GM12878 (cell line): Measurements from ENCODE around the gene PLA2G2C. TPM values are rescaled to one million over a fixed set of nuclear protein-coding genes. Genes with fewer than 3 reads are reported as not detected.

Experiments
- ATAC-seq: fragments of 200-7000 bp; cut with Tn5 transposase; 3 replicates; pipeline ENCODE4 v1.9.1; 2020; ENCODE audit warnings: mild to moderate bottlenecking, moderate library complexity
- BruUV-seq: library from RNA; stranded (reverse); fragments of 400-500 nt; replicated peaks from 2 replicates; lab custom pipeline; 2021; lab: Mats Ljungman, UMichigan
- CTCF ChIA-PET: fragments of 300-600 bp; sonication (Branson Sonifier 250); formaldehyde crosslinking; extraction: SDS; loops from one replicate; lab custom pipeline; 2021; ENCODE audit warnings: inconsistent platforms; lab: Yijun Ruan, JAX
- POLR2A ChIA-PET: fragments of 350-600 bp; formaldehyde crosslinking; extraction: SDS; loops from one replicate; lab custom pipeline; 2021; ENCODE audit warnings: inconsistent platforms; lab: Charles Lee
- RAD21 ChIA-PET: fragments of 300-600 bp; sonication (Branson Sonifier 250); formaldehyde crosslinking; loops from one replicate; lab custom pipeline; 2023; ENCODE audit warnings: antibody characterized with exemption; ENCODE audit not compliant: unreplicated experiment; lab: Charles Lee
- SMC1A ChIA-PET: fragments of 300-600 bp; sonication (Branson Sonifier 250); formaldehyde crosslinking; loops from one replicate; lab custom pipeline; 2023; ENCODE audit not compliant: unreplicated experiment, uncharacterized antibody; lab: Charles Lee
- DNase-seq: peaks from one replicate; pipeline ENCODE4 v3.0.0-alpha.2; 2011; ENCODE audit warnings: low read depth, low spot score
- FAIRE-seq: peaks from 3 replicates; lab custom pipeline; 2011; peaks lifted over from hg19 to GRCh38; lab: Jason Lieb, UNC
- H2AFZ ChIP-seq: 2 replicates; pipeline ENCODE4 v1.6.0; 2011; ENCODE audit warnings: low read depth, low read length, control low read depth; ENCODE audit not compliant: control insufficient read depth
- H3K27ac ChIP-seq: 2 replicates; pipeline ENCODE4 v1.5.1; 2011; ENCODE audit warnings: control low read depth; ENCODE audit not compliant: control insufficient read depth, insufficient read depth
- H3K27me3 ChIP-seq, 2 experiments: replicated peaks in 1 of 2; 2 replicates each; pipeline versions ENCODE4 v1.6.0 to v1.6.1; 2011; ENCODE audit warnings: low read length in 1 of 2; ENCODE audit not compliant: control insufficient read depth in 2 of 2, insufficient read depth in 2 of 2
- H3K36me3 ChIP-seq, 2 experiments: 2 replicates each; pipeline ENCODE4 v1.5.1; 2011; ENCODE audit warnings: low read length in 1 of 2; ENCODE audit not compliant: control insufficient read depth in 2 of 2, insufficient read depth in 2 of 2
- H3K4me1 ChIP-seq: 2 replicates; pipeline ENCODE4 v1.6.1; 2011; ENCODE audit warnings: mild to moderate bottlenecking, low read length, moderate library complexity, mixed read lengths; ENCODE audit not compliant: control insufficient read depth, insufficient read depth
- H3K4me2 ChIP-seq: 2 replicates; pipeline ENCODE4 v1.6.0; 2011; ENCODE audit warnings: control low read depth; ENCODE audit not compliant: control insufficient read depth, insufficient read depth
- H3K4me3 ChIP-seq: fragments of 200-600 bp; sonication (generic); 2 replicates; pipeline ENCODE4 v1.5.1; 2016
- H3K79me2 ChIP-seq: 2 replicates; pipeline ENCODE4 v1.6.0; 2011; ENCODE audit warnings: low read length; ENCODE audit not compliant: control insufficient read depth, insufficient read depth
- H3K9ac ChIP-seq: 2 replicates; pipeline ENCODE4 v1.8.0; 2011; ENCODE audit warnings: low read length, control low read depth, mixed read lengths; ENCODE audit not compliant: control insufficient read depth, insufficient read depth
- H3K9me3 ChIP-seq: replicated peaks from 3 replicates; pipeline ENCODE4 v1.5.1; 2011; ENCODE audit warnings: mild to moderate bottlenecking, low read length; ENCODE audit not compliant: control insufficient read depth, insufficient read depth
- H4K20me1 ChIP-seq: 2 replicates; pipeline ENCODE4 v1.6.0; 2011; ENCODE audit not compliant: control insufficient read depth, insufficient read depth
- EP300 ChIP-seq, 2 experiments: fragments of 150-350 bp in 1 of 2; IDR thresholded peaks; 2 replicates each; pipeline ENCODE4 v1.6.1; 2011 to 2012; ENCODE audit warnings: low read depth in 2 of 2, low read length in 2 of 2, borderline replicate concordance in 1 of 2, improper control_type of control experiment in 1 of 2, inconsistent platforms in 1 of 2; ENCODE audit not compliant: control insufficient read depth in 1 of 2
- IKZF1 ChIP-seq: fragments of 450-650 bp; conservative IDR thresholded peaks from 2 replicates; pipeline ENCODE4 v1.6.1; 2017; ENCODE audit warnings: antibody characterized with exemption, mild to moderate bottlenecking
- ZNF217 ChIP-seq: fragments of 450-650 bp; IDR thresholded peaks from 2 replicates; pipeline ENCODE4 v1.6.1; 2017; ENCODE audit warnings: antibody characterized with exemption, mild to moderate bottlenecking
- WGBS: methylation state at CpG from one replicate; pipeline ENCODE4 v1.1.6; 2016; ENCODE audit warnings: low lambda C conversion rate; ENCODE audit not compliant: insufficient replicate concordance, insufficient coverage; ENCODE audit errors: missing lambda C conversion rate; 5-methylcytosine and 5-hydroxymethylcytosine counted together
- in situ Hi-C: fragments of 300-500 bp; cut with MboI; formaldehyde crosslinking; loops from 9 replicates; pipeline ENCODE4 v1.14.3; 2018; ENCODE audit warnings: mixed read lengths
- intact Hi-C: fragments of 100-400 bp; cut with micrococcal nuclease; formaldehyde crosslinking; loops from one replicate; pipeline ENCODE4 v1.14.2; 2022; ENCODE audit not compliant: unreplicated experiment
- polyA plus RNA-seq, 11 experiments: library from polyadenylated mRNA; depleted of rRNA in 4 of 11; unstranded in 6 of 11; stranded (reverse) in 5 of 11; fragments of >200 nt; fragmentation: Nextera tagmentation in 4 of 11; fragmentation: Illumina TruSeq in 1 of 11; extraction: Ambion mirVana in 4 of 11; extraction: Trizol in 1 of 11; gene quantifications; 1 replicate in 1 of 11; 2 replicates in 10 of 11; pipeline versions ENCODE4 v1.2.1 to v1.2.3, GENCODE V29; 2011 to 2016; ENCODE audit warnings: inconsistent platforms in 2 of 11, missing spikeins in 2 of 11, low read depth in 1 of 11
- total RNA-seq, 4 experiments: library from RNA; depleted of rRNA in 3 of 4; stranded (reverse); fragments of >200 nt in 3 of 4; fragmentation: Illumina TruSeq in 1 of 4; extraction: Trizol in 1 of 4; gene quantifications; 2 replicates each; pipeline versions ENCODE4 v1.2.1 to v1.2.3, GENCODE V29; 2013 to 2021
- TF ChIP-seq, protein P1 (sequence below): IDR thresholded peaks from 2 replicates; pipeline ENCODE4 v1.6.1; 2011; ENCODE audit warnings: borderline replicate concordance, low read depth, mild to moderate bottlenecking, moderate library complexity, low read length; ENCODE audit not compliant: insufficient read depth, poor library complexity, severe bottlenecking

The PLA2G2C gene
- total and polyA plus RNA-seq, 10 of the 15 experiments (the other 5 are each of a cell fraction or from before 2014, with no cell fraction given), result 0.05 TPM; not detected in 9

DNA sequence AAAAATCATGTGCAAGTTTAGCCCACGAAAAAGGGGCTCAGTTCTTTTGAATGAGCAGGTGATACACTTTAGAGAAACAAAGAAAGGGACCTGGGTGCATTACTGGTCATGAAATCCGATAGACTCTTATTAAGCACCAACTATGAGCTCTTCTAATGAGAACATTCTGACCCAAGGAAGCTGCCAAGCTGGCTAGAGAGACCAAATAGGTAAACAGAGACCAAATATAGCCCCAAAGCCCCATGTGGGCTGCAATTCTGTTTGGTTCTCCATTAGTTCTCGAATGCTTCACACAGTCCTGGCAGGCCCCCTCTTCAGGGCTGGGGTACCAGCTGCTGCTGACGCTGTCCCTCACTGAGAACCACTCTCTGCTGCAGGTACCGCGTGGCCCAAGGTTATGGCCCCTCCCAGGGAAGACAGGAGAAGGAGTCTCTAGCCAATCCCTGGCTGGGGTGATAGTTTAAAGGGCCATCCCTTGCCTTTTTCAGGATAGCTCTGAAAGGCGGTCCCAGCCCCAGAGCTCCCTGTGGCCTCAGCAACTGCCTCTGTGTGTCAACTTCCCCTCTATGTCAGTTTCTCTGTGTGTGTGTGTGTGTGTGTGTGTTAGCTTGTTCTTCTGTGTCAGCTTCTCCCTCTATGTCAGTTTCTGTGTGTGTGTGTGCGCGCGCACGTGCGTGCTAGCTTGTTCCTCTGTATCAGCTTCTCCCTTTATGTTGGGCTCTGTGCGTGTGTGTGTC lies 7.5 kb downstream of the PLA2G2C start:
- BruUV-seq, result no TSS peak
- in situ Hi-C loops, result no loop called here
- Histone ChIP-seq H3K9me3 (no peaks in the 10 kb centered on the region; the same call in 2 of the 3 replicates), H3K4me3 (no peak overlapping the region), H3K9ac (no peak overlapping the region), H3K79me2 (no peaks in the 10 kb centered on the region), H3K4me1 (no peaks in the 10 kb centered on the region), H2AFZ (no peak overlapping the region), H3K27me3 (peaks cover 0 to 2% of the 10 kb centered on the region in 2 experiments; a peak in 2 of 4 replicates), H4K20me1 (no peaks in the 10 kb centered on the region), H3K36me3 (no peaks in the 10 kb centered on the region), H3K27ac (no peak overlapping the region), H3K4me2 (no peak overlapping the region)
- RAD21 ChIA-PET, result interaction anchor here (1.0 kb wide), 1 partner anchor 261 kb away, joined by 4 read pairs; no protein-coding TSS in a partner anchor
- DNase-seq, result no peak
- CTCF ChIA-PET, result interaction anchor here (1.2 to 5.2 kb wide), 5 partner anchors 9 to 261 kb away, joined by 3 to 20 read pairs (median 4); no protein-coding TSS in a partner anchor
- SMC1A ChIA-PET, result interaction anchor here (0.7 to 1.7 kb wide), 3 partner anchors 14 to 314 kb away, joined by 3 to 7 read pairs (median 6); no protein-coding TSS in a partner anchor
- 74% methylated on average over 13 of the region's 13 CpGs for WGBS
- POLR2A ChIA-PET, result no interaction called here
- no peak for ATAC-seq
- TF ChIP-seq, protein P1, sequence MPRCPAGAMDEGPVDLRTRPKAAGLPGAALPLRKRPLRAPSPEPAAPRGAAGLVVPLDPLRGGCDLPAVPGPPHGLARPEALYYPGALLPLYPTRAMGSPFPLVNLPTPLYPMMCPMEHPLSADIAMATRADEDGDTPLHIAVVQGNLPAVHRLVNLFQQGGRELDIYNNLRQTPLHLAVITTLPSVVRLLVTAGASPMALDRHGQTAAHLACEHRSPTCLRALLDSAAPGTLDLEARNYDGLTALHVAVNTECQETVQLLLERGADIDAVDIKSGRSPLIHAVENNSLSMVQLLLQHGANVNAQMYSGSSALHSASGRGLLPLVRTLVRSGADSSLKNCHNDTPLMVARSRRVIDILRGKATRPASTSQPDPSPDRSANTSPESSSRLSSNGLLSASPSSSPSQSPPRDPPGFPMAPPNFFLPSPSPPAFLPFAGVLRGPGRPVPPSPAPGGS, result peak; percentile 79
- TF ChIP-seq IKZF1 (no peak), ZNF217 (no peak), EP300 (IDR thresholded peaks at IDR 0.05; ENCODE audit: borderline replicate concordance in 1 of 2, control insufficient read depth in 1 of 2, low read depth in 2 of 2, low read length in 2 of 2) (no peak)
- intact Hi-C loops, result no loop called here
- no peak for FAIRE-seq
